ENCODE results near the gene P2RY12.

DNA sequence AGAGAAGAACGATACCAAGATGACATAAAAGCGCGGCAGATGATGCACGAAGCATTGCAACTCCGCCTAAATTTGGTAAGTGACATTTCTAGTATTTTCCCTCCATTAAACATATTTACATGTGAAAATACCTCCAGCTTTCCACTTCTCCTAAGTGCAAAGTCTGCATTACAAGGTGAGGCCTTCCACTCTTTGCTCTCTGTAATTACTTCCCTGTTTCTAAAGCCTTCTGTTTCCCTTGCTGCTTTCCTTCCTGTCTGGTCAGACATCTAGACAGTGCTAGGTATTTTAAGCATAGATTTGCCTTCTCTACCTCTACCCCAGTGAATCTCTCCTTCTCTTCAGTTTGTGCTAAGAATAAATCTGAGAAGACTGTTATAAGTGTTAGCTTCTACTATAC, 1.9 kb downstream of the P2RY12 start:
- TF ChIP-seq ZNF76 (CRISPR knock-in tag; IDR thresholded peaks at IDR 0.05; ENCODE audit: borderline replicate concordance) (no peak), ZNF23 (CRISPR knock-in tag; IDR thresholded peaks at IDR 0.05) (no peak), YY1 (IDR thresholded peaks at IDR 0.05; ENCODE audit: borderline replicate concordance in 1 of 3, control insufficient read depth in 1 of 3, extremely low read depth in 1 of 3, insufficient read depth in 3 of 3, insufficient read length in 1 of 3, insufficient replicate concordance in 2 of 3, low read depth in 1 of 3, low read length in 2 of 3) (no peak), POLR2A (conservative IDR thresholded peaks at IDR 0.05) (no peak), ZNF282 (CRISPR knock-in tag; IDR thresholded peaks at IDR 0.05) (no peak), POLR2AphosphoS5 (IDR thresholded peaks at IDR 0.05; ENCODE audit: control insufficient read depth, insufficient read depth, low read depth, low read length) (no peak), CREB1 (IDR thresholded peaks at IDR 0.05) (no peak), CREB1 (CRISPR knock-in tag; IDR thresholded peaks at IDR 0.05) (no peak), BDP1 (IDR thresholded peaks at IDR 0.05; ENCODE audit: insufficient read depth, insufficient read length) (no peak), ZNF263 (CRISPR knock-in tag; IDR thresholded peaks at IDR 0.05; ENCODE audit: borderline replicate concordance) (no peak), CEBPB (tag; IDR thresholded peaks at IDR 0.05) (no peak)
- TF ChIP-seq, protein P1, sequence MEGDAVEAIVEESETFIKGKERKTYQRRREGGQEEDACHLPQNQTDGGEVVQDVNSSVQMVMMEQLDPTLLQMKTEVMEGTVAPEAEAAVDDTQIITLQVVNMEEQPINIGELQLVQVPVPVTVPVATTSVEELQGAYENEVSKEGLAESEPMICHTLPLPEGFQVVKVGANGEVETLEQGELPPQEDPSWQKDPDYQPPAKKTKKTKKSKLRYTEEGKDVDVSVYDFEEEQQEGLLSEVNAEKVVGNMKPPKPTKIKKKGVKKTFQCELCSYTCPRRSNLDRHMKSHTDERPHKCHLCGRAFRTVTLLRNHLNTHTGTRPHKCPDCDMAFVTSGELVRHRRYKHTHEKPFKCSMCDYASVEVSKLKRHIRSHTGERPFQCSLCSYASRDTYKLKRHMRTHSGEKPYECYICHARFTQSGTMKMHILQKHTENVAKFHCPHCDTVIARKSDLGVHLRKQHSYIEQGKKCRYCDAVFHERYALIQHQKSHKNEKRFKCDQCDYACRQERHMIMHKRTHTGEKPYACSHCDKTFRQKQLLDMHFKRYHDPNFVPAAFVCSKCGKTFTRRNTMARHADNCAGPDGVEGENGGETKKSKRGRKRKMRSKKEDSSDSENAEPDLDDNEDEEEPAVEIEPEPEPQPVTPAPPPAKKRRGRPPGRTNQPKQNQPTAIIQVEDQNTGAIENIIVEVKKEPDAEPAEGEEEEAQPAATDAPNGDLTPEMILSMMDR (IDR thresholded peaks at IDR 0.05 in 2 of 3, conservative IDR thresholded peaks at IDR 0.05 in 1 of 3; ENCODE audit: insufficient read depth in 2 of 3, low read depth in 1 of 3, low read length in 3 of 3): no peak
- TF ChIP-seq, protein P2, sequence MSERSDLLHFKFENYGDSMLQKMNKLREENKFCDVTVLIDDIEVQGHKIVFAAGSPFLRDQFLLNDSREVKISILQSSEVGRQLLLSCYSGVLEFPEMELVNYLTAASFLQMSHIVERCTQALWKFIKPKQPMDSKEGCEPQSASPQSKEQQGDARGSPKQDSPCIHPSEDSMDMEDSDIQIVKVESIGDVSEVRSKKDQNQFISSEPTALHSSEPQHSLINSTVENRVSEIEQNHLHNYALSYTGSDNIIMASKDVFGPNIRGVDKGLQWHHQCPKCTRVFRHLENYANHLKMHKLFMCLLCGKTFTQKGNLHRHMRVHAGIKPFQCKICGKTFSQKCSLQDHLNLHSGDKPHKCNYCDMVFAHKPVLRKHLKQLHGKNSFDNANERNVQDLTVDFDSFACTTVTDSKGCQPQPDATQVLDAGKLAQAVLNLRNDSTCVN (CRISPR knock-in tag; IDR thresholded peaks at IDR 0.05): no peak

All from K562 (cell line).